Uterus (tissue), 4 donors: ENCODE data around the gene LEKR1. TPM values are rescaled to one million over a fixed set of nuclear protein-coding genes. Genes with fewer than 3 reads are reported as not detected.

Experiments
- DNase-seq, 2 donors: peaks; one replicate each; pipeline ENCODE4 v3.0.0-alpha.2; 2019 to 2020
- H3K27ac ChIP-seq, 2 donors: fragments of 200-600 bp; sonication (generic); 1 replicate in 1 of 2; 2 replicates in 1 of 2; pipeline ENCODE4 v1.5.1; 2016 to 2018
- H3K27me3 ChIP-seq, 2 donors: fragments of 200-600 bp; sonication (generic); one replicate each; pipeline ENCODE4 v1.5.1; 2018 to 2019; ENCODE audit warnings: control low read depth in 1 of 2
- H3K36me3 ChIP-seq, 2 donors: fragments of 200-600 bp; sonication (generic); one replicate each; pipeline ENCODE4 v1.5.1; 2019; ENCODE audit warnings: control low read depth in 1 of 2
- H3K4me1 ChIP-seq, 2 donors: fragments of 200-600 bp; sonication (generic); one replicate each; pipeline ENCODE4 v1.5.1; 2018 to 2019; ENCODE audit warnings: control low read depth in 1 of 2
- H3K4me3 ChIP-seq, 2 donors: fragments of 200-600 bp; sonication (generic); 1 replicate in 1 of 2; 2 replicates in 1 of 2; pipeline ENCODE4 v1.5.1; 2018 to 2019; ENCODE audit warnings: mild to moderate bottlenecking in 1 of 2
- H3K9me3 ChIP-seq, 2 donors: fragments of 200-600 bp; sonication (generic); one replicate each; pipeline ENCODE4 v1.5.1; 2019; ENCODE audit warnings: control low read depth in 1 of 2
- CTCF ChIP-seq, 4 experiments: fragments of 200-600 bp in 2 of 4; fragments of 450-650 bp in 2 of 4; sonication (generic) in 2 of 4; IDR thresholded peaks; one replicate each; pipeline ENCODE4 v1.5.1; 2016 to 2019; ENCODE audit warnings: antibody characterized with exemption in 4 of 4, mild to moderate bottlenecking in 2 of 4, moderate library complexity in 1 of 4
- POLR2A ChIP-seq, 2 donors: fragments of 450-650 bp; IDR thresholded peaks; one replicate each; pipeline ENCODE4 v1.6.1; 2016; ENCODE audit warnings: antibody characterized with exemption in 2 of 2, mild to moderate bottlenecking in 1 of 2, moderate library complexity in 1 of 2
- intact Hi-C: fragments of 100-400 bp; cut with DNase I; formaldehyde crosslinking; loops from one replicate; pipeline ENCODE4 v1.15.1; 2023; ENCODE audit warnings: low total_unique reads
- total RNA-seq, 4 donors: library from RNA; depleted of rRNA in 3 of 4; stranded (reverse); fragments of >200 nt in 3 of 4; gene quantifications; one replicate each; pipeline versions ENCODE4 v1.1.0 to v1.2.4, GENCODE V29; 2014 to 2023
- donor health status: DM: yes; HTN: yes; CAD: no.

Gene LEKR1
- total RNA-seq, 4 donors from 2014 or later = 0.26 to 4.8 (median 2.8) TPM; not detected in 1

GRCh38 chr3:156987946-156988345, 161.8 kb downstream of the LEKR1 start:
- Histone ChIP-seq H3K27ac (no peak overlapping the region), H3K4me3 (no peak overlapping the region), H3K4me1 (no peaks in the 10 kb centered on the region), H3K36me3 (no peaks in the 10 kb centered on the region), H3K9me3 (no peaks in the 10 kb centered on the region), H3K27me3 (no peaks in the 10 kb centered on the region)
- no peak for DNase-seq
- TF ChIP-seq POLR2A (IDR thresholded peaks at IDR 0.05) (no peak), CTCF (IDR thresholded peaks at IDR 0.05) (no peak)
- intact Hi-C loops = no loop called here

GRCh38 chr3:156997351-156997750, 171.2 kb downstream of the LEKR1 start:
- Histone ChIP-seq H3K27ac (no peak overlapping the region), H3K27me3 (no peaks in the 10 kb centered on the region), H3K4me3 (no peak overlapping the region), H3K36me3 (no peaks in the 10 kb centered on the region), H3K4me1 (no peaks in the 10 kb centered on the region), H3K9me3 (no peaks in the 10 kb centered on the region)
- TF ChIP-seq CTCF (IDR thresholded peaks at IDR 0.05) (no peak), POLR2A (IDR thresholded peaks at IDR 0.05) (no peak)
- intact Hi-C loops = no loop called here
- no peak for DNase-seq

- no peaks in the 10 kb centered on the region for H3K27me3 ChIP-seq
- H3K36me3 ChIP-seq = no peaks in the 10 kb centered on the region
- no peaks in the 10 kb centered on the region for H3K9me3 ChIP-seq
- no peak for DNase-seq
- no peak for TF ChIP-seq POLR2A (IDR thresholded peaks at IDR 0.05)
- TF ChIP-seq CTCF (IDR thresholded peaks at IDR 0.05) = no peak
- H3K4me3 ChIP-seq = no peak overlapping the region
- intact Hi-C loops = no loop called here
- H3K27ac ChIP-seq = no peak overlapping the region
- no peaks in the 10 kb centered on the region for H3K4me1 ChIP-seq
Measured at GRCh38 chr3:157001221-157001957, 175.2 kb downstream of the LEKR1 start.

- Histone ChIP-seq H3K27ac (no peak overlapping the region), H3K36me3 (no peaks in the 10 kb centered on the region), H3K4me3 (no peak overlapping the region), H3K4me1 (no peaks in the 10 kb centered on the region), H3K27me3 (no peaks in the 10 kb centered on the region), H3K9me3 (no peaks in the 10 kb centered on the region)
- intact Hi-C loops = no loop called here
- no peak for DNase-seq
- TF ChIP-seq POLR2A (IDR thresholded peaks at IDR 0.05) (no peak), CTCF (IDR thresholded peaks at IDR 0.05) (no peak)
Measured at GRCh38 chr3:157021679-157022078, 195.5 kb downstream of the LEKR1 start.

- H3K36me3 ChIP-seq = no peaks in the 10 kb centered on the region
- H3K27me3 ChIP-seq = no peaks in the 10 kb centered on the region
- TF ChIP-seq POLR2A (IDR thresholded peaks at IDR 0.05) (no peak), CTCF (IDR thresholded peaks at IDR 0.05) (no peak)
- intact Hi-C loops = no loop called here
- DNase-seq = no peak
- H3K4me3 ChIP-seq = no peak overlapping the region
- no peak overlapping the region for H3K27ac ChIP-seq
- H3K4me1 ChIP-seq = no peaks in the 10 kb centered on the region
- H3K9me3 ChIP-seq = no peaks in the 10 kb centered on the region
Measured at GRCh38 chr3:157023226-157023625, 197.1 kb downstream of the LEKR1 start.
